Fibroblast of lung (primary cell): ENCODE results near the gene STK32C.

Experiments
- CTCF ChIP-seq, 2 donors: IDR thresholded peaks in 1 of 2; conservative IDR thresholded peaks in 1 of 2; 1 replicate in 1 of 2; 2 replicates in 1 of 2; pipeline ENCODE4 v1.5.1; 2011 to 2012; ENCODE audit warnings: low read length in 2 of 2, control low read depth in 1 of 2, inconsistent platforms in 1 of 2, low read depth in 1 of 2, mild to moderate bottlenecking in 1 of 2
- EZH2 ChIP-seq: IDR thresholded peaks from 2 replicates; pipeline ENCODE4 v1.5.1; 2012; ENCODE audit warnings: low read length, control low read depth, mild to moderate bottlenecking; ENCODE audit errors: missing control alignments

- TF ChIP-seq CTCF (conservative IDR thresholded peaks at IDR 0.05 in 1 of 2, IDR thresholded peaks at IDR 0.05 in 1 of 2; ENCODE audit: low read depth in 1 of 2, low read length in 2 of 2) (no peak), EZH2 (no peak)
Observed at GRCh38 chr10:132220061-132220460, 87.7 kb downstream of the STK32C start.
